ENCODE measurements around the gene ANGPTL2.

DNA sequence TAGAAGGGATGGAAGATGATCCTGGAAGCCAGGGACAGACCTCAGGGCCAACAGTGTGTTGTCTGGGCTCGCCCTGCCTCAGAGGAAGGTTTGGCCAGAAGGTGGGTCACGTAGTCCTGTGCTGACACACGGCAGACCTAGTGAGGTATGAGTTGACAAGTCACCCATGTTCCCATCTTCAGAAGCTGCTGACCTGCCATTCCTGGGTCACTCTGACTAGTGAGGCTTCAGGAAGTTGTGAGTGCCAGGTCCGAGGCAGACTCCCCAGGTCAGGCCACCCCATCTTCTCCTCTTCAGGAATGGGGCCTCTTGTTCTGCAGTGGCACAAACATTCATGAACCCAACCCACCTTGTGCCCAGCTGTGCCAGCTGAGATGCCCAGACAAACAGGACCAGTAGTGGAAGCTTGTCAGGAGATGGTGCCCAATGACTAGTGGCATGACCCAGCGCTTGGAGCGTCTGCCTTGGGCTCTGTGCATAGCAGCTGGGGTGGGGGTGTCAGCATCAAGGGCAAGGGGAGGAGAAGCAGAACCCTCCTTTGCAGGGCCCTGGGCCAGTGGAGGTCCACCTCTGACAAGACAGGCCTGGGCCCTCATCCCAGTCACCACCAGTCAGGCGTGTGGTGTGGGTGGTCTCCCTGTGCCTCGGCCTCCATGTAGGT is 16.8 kb upstream of the ANGPTL2 start:
- no peak for TF ChIP-seq CTCF (IDR thresholded peaks at IDR 0.05)
- TF ChIP-seq POLR2A (IDR thresholded peaks at IDR 0.05): no peak
